Gastrocnemius medialis (tissue), 4 donors: ENCODE data around the gene POLR3K. TPM values are rescaled to one million over a fixed set of nuclear protein-coding genes. Genes with fewer than 3 reads are reported as not detected.

ENCODE experiments used
- ATAC-seq, 2 donors: fragments of 150-250 bp; one replicate each; pipeline ENCODE4 v1.9.1; 2016
- DNase-seq, 2 donors: peaks; one replicate each; pipeline ENCODE4 v3.0.0-alpha.2; 2019
- H3K27ac ChIP-seq, 4 donors: fragments of 200-600 bp; sonication (generic); 1 replicate in 1 of 4; 2 replicates in 3 of 4; pipeline ENCODE4 v1.5.1; 2016 to 2018; ENCODE audit warnings: mild to moderate bottlenecking in 2 of 4, moderate library complexity in 1 of 4
- H3K27me3 ChIP-seq, 3 donors: fragments of 200-600 bp; sonication (generic) in 2 of 3; 1 replicate in 1 of 3; 2 replicates in 2 of 3; pipeline versions ENCODE4 v1.5.1 to v1.6.0; 2016 to 2019; ENCODE audit warnings: mild to moderate bottlenecking in 1 of 3, moderate library complexity in 1 of 3
- H3K36me3 ChIP-seq, 2 donors: fragments of 200-600 bp; sonication (generic) in 1 of 2; one replicate each; pipeline ENCODE4 v1.5.1; 2017 to 2018
- H3K4me1 ChIP-seq, 2 donors: fragments of 200-600 bp; sonication (generic) in 1 of 2; one replicate each; pipeline ENCODE4 v1.5.1; 2016 to 2017; ENCODE audit warnings: mild to moderate bottlenecking in 2 of 2
- H3K4me3 ChIP-seq, 4 donors: fragments of 200-600 bp; sonication (generic) in 3 of 4; 1 replicate in 1 of 4; 2 replicates in 3 of 4; pipeline ENCODE4 v1.5.1; 2016 to 2019; ENCODE audit warnings: mild to moderate bottlenecking in 2 of 4
- H3K9me3 ChIP-seq, 3 donors: fragments of 200-600 bp; sonication (generic) in 2 of 3; 1 replicate in 1 of 3; 2 replicates in 2 of 3; pipeline ENCODE4 v1.5.1; 2016 to 2019
- POLR2A ChIP-seq, 2 donors: fragments of 450-650 bp; IDR thresholded peaks; one replicate each; pipeline ENCODE4 v1.6.1; 2017; ENCODE audit warnings: antibody characterized with exemption in 2 of 2, mild to moderate bottlenecking in 2 of 2, moderate library complexity in 2 of 2
- in situ Hi-C, 4 donors: fragments of 200-750 bp; cut with MboI; loops; one replicate each; pipeline versions ENCODE4 v1.15.0 to v1.8.0; 2017; ENCODE audit warnings: low sequenced_read_pairs in 4 of 4
- intact Hi-C: fragments of 100-400 bp; cut with DNase I; formaldehyde crosslinking; loops from one replicate; pipeline ENCODE4 v1.15.1; 2023; ENCODE audit warnings: low total_unique reads
- total RNA-seq, 4 donors: library from RNA; depleted of rRNA; stranded (reverse); fragments of >200 nt; gene quantifications; one replicate each; pipeline versions ENCODE4 v1.1.0 to v1.2.3, GENCODE V29; 2016
- TF ChIP-seq, protein P1 (sequence below), 5 experiments: fragments of 450-650 bp in 3 of 5; fragments of 200-600 bp in 2 of 5; sonication (generic) in 2 of 5; IDR thresholded peaks in 4 of 5; conservative IDR thresholded peaks in 1 of 5; 1 replicate in 4 of 5; 2 replicates in 1 of 5; pipeline ENCODE4 v1.5.1; 2016 to 2019; ENCODE audit warnings: antibody characterized with exemption in 5 of 5, mild to moderate bottlenecking in 3 of 5, moderate library complexity in 3 of 5

The POLR3K gene
- total RNA-seq, 4 donors from 2014 or later, result 2.2 to 3.7 (median 2.9) TPM

DNA sequence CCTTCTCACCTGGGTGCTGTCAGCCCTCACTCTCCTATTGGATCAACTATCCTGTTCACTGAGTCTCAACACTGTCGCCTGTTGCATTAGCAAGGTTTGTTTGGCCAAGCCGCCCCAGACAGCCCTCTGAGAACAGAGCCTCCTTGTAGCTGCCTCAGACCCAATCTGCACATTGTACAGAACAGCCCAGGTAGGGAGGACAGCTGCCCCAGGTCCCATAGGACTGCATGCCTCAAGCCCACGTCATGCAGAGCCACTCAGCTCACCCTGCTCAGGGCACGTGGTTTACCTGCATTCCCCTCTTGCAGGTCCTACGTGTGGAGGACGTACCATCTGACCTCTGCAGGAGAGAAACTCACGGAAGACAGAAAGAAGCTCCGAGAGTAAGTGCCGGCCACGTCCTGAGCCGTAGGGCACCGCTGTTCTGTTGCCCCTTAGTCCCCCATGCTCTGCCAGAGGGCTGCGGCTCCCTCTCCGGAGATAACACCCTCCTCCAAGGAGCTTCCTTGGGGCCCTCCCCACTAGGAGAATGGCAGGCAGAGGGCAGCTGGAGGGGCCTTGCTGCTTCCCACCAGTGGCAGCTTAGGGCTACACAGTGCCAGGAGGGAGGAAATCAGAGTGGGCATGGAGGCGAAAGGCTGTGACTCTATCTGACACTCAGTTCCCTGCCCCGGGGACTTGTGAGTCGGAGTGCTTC lies 3.0 kb upstream of the POLR3K start:
- DNase-seq (peak in 1 of 2 donors; percentile 7), ATAC-seq (no peak)
- Histone ChIP-seq H3K4me1 (peaks cover 9 to 14% of the 10 kb centered on the region in 2 donors), H3K9me3 (no peaks in the 10 kb centered on the region), H3K36me3 (peaks cover 0 to 61% of the 10 kb centered on the region in 2 donors), H3K27ac (no peak overlapping the region), H3K4me3 (no peak overlapping the region), H3K27me3 (no peaks in the 10 kb centered on the region)
- TF ChIP-seq, protein P1, sequence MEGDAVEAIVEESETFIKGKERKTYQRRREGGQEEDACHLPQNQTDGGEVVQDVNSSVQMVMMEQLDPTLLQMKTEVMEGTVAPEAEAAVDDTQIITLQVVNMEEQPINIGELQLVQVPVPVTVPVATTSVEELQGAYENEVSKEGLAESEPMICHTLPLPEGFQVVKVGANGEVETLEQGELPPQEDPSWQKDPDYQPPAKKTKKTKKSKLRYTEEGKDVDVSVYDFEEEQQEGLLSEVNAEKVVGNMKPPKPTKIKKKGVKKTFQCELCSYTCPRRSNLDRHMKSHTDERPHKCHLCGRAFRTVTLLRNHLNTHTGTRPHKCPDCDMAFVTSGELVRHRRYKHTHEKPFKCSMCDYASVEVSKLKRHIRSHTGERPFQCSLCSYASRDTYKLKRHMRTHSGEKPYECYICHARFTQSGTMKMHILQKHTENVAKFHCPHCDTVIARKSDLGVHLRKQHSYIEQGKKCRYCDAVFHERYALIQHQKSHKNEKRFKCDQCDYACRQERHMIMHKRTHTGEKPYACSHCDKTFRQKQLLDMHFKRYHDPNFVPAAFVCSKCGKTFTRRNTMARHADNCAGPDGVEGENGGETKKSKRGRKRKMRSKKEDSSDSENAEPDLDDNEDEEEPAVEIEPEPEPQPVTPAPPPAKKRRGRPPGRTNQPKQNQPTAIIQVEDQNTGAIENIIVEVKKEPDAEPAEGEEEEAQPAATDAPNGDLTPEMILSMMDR (IDR thresholded peaks at IDR 0.05 in 4 of 5, conservative IDR thresholded peaks at IDR 0.05 in 1 of 5), result no peak
- no peak for TF ChIP-seq POLR2A (IDR thresholded peaks at IDR 0.05)
- in situ Hi-C loops (no loop called here), intact Hi-C loops (no loop called here)

DNA sequence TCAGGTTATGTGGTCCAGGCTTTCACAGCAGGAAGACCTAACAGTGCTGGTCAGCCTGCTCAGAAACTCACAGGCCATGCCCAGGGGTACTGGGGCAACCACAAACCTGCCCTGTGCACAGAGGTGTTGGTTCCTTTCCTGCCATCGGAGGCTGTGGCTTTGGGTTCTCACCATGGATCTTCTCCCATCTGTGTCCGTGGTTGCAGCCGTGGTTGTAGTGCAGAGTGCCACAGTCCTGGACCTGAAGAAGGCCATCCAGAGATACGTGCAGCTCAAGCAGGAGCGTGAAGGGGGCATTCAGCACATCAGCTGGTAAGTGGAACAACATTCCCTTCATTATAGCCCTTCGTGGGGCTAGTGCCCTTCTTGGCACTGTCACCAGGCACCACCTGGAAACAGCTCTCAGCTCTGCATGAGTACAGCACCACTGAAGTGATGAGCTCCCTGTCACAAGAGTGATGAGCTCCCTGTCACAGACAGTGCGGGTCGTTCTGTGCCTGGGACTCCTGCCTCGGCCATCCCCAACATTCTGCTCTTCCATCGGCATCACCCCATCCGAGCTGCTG lies 2.2 kb upstream of the POLR3K start:
- TF ChIP-seq, protein P1 (IDR thresholded peaks at IDR 0.05 in 4 of 5, conservative IDR thresholded peaks at IDR 0.05 in 1 of 5), result no peak
- no peak for TF ChIP-seq POLR2A (IDR thresholded peaks at IDR 0.05)
- Histone ChIP-seq H3K4me3 (no peak overlapping the region), H3K4me1 (peaks cover 9 to 14% of the 10 kb centered on the region in 2 donors), H3K9me3 (no peaks in the 10 kb centered on the region), H3K36me3 (peaks cover 0 to 54% of the 10 kb centered on the region in 2 donors), H3K27ac (no peak overlapping the region), H3K27me3 (no peaks in the 10 kb centered on the region)
- in situ Hi-C loops (no loop called here), intact Hi-C loops (no loop called here)
- ATAC-seq (no peak), DNase-seq (peak in 1 of 2 donors; percentile 10)

DNA sequence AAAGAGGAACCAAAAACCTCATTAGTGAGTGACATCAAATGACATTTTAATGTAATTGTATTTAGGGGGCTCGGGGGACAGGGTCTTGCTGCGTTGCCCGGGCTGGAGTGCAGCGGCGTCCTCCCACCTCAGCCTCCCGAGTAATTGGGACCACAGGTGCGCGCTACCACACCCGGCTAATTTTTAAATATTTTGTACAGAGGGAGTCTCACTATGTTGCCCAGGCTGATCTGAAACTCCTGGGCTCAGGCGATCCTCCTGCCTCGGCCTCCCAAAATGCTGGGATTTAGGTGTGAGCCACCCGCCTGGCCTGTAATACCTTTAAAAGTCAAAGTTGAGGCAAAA lies 801 bp upstream of the POLR3K start:
- Histone ChIP-seq H3K9me3 (no peaks in the 10 kb centered on the region), H3K4me3 (peak overlapping the region; percentile 76 to 100 (median 84)), H3K27me3 (no peaks in the 10 kb centered on the region), H3K36me3 (peaks cover 0 to 41% of the 10 kb centered on the region in 2 donors), H3K27ac (peak overlapping the region; percentile 86 to 90 (median 88)), H3K4me1 (peaks cover 9 to 14% of the 10 kb centered on the region in 2 donors)
- DNase-seq, result no peak
- no peak for ATAC-seq
- in situ Hi-C loops, result no loop called here
- intact Hi-C loops, result no loop called here
- no peak for TF ChIP-seq POLR2A (IDR thresholded peaks at IDR 0.05)
- TF ChIP-seq, protein P1 (IDR thresholded peaks at IDR 0.05 in 4 of 5, conservative IDR thresholded peaks at IDR 0.05 in 1 of 5), result no peak

DNA sequence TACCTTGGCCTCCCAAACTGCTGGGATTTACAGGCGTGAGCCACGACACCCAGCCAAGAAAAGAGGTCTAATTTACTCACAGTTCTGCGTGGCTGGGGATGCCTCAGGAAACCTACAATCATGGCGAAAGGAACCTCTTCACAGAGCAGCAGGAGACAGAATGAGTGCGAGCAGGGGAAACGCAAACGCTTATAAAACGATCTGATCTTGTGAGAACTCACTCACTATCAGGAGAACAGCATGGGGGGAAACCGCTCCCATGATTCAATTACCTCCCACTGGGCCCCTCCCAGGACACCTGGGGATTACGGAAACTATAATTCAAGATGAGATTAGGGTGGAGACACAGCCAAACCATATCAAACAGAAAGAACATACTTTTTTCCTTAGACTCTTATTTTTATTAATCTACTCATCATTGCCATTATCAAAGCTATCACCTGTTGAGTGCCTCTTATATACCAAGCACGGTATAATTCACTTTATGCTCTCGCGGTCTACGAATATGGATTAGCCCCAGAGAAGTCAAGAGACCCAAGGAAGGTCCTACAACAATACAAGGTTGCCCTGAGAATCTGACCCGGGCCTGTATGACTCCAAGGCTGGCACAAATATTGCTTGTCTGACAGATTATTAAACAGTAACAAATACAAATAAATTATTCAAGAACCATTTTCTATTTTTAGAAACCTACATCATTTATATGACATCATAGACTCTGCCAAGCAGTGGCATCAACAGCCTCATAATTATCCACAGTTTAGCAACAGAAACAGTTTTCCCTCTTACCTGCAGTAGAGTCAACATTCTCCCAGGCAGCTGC lies 2.4 kb downstream of the POLR3K start:
- H3K27ac ChIP-seq, result no peak overlapping the region
- peaks cover 0 to 16% of the 10 kb centered on the region in 2 donors for H3K36me3 ChIP-seq
- H3K4me1 ChIP-seq, result peaks cover 9 to 14% of the 10 kb centered on the region in 2 donors
- ATAC-seq, result no peak
- intact Hi-C loops, result no loop called here
- H3K9me3 ChIP-seq, result no peaks in the 10 kb centered on the region
- H3K27me3 ChIP-seq, result no peaks in the 10 kb centered on the region
- H3K4me3 ChIP-seq, result no peak overlapping the region
- TF ChIP-seq POLR2A (IDR thresholded peaks at IDR 0.05), result no peak
- TF ChIP-seq, protein P1 (IDR thresholded peaks at IDR 0.05 in 4 of 5, conservative IDR thresholded peaks at IDR 0.05 in 1 of 5), result no peak
- in situ Hi-C loops, result no loop called here
- no peak for DNase-seq
